WTC11 (cell line): ENCODE measurements around the gene ZNF423.

Experiments
- FOXP1 ChIP-seq: sonication (generic); formaldehyde crosslinking; IDR thresholded peaks from 2 replicates; pipeline ENCODE4 v1.8.0; 2022; ENCODE audit warnings: missing genetic modification reagents, mild to moderate bottlenecking, moderate library complexity, borderline replicate concordance
- NR2C2 ChIP-seq: sonication (generic); formaldehyde crosslinking; IDR thresholded peaks from 2 replicates; pipeline ENCODE4 v1.8.0; 2022; ENCODE audit warnings: mild to moderate bottlenecking, missing genetic modification reagents
- SMAD3 ChIP-seq: sonication (generic); formaldehyde crosslinking; IDR thresholded peaks from 2 replicates; pipeline ENCODE4 v1.8.0; 2022; ENCODE audit warnings: missing genetic modification reagents, mild to moderate bottlenecking, borderline replicate concordance
- ZNF232 ChIP-seq: sonication (generic); formaldehyde crosslinking; IDR thresholded peaks from 2 replicates; pipeline ENCODE4 v1.8.0; 2022; ENCODE audit warnings: mild to moderate bottlenecking, missing genetic modification reagents
- ZSCAN18 ChIP-seq: fragments of 250-450 bp; sonication (Bioruptor Pico); IDR thresholded peaks from 2 replicates; pipeline ENCODE4 v2.1.2; 2022; ENCODE audit warnings: mild to moderate bottlenecking, moderate library complexity
- TF ChIP-seq, protein P1 (sequence below): fragments of 200-600 bp; IDR thresholded peaks from 2 replicates; pipeline ENCODE4 v1.8.0; 2022; ENCODE audit warnings: antibody characterized with exemption

- TF ChIP-seq SMAD3 (CRISPR knock-in tag), result no peak
- no peak for TF ChIP-seq ZSCAN18 (CRISPR knock-in tag)
- no peak for TF ChIP-seq FOXP1 (CRISPR knock-in tag)
- TF ChIP-seq, protein P1, sequence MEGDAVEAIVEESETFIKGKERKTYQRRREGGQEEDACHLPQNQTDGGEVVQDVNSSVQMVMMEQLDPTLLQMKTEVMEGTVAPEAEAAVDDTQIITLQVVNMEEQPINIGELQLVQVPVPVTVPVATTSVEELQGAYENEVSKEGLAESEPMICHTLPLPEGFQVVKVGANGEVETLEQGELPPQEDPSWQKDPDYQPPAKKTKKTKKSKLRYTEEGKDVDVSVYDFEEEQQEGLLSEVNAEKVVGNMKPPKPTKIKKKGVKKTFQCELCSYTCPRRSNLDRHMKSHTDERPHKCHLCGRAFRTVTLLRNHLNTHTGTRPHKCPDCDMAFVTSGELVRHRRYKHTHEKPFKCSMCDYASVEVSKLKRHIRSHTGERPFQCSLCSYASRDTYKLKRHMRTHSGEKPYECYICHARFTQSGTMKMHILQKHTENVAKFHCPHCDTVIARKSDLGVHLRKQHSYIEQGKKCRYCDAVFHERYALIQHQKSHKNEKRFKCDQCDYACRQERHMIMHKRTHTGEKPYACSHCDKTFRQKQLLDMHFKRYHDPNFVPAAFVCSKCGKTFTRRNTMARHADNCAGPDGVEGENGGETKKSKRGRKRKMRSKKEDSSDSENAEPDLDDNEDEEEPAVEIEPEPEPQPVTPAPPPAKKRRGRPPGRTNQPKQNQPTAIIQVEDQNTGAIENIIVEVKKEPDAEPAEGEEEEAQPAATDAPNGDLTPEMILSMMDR, result no peak
- TF ChIP-seq NR2C2 (CRISPR knock-in tag), result no peak
- no peak for TF ChIP-seq ZNF232 (CRISPR knock-in tag)
Measured at GRCh38 chr16:49720225-49720624, 135.7 kb downstream of the ZNF423 start.
